ENCODE results near the gene FOXI1. TPM values are rescaled to one million over a fixed set of nuclear protein-coding genes. Genes with fewer than 3 reads are reported as not detected.

Gene FOXI1
- total RNA-seq, 1 donor from 2014 or later: not detected

DNA sequence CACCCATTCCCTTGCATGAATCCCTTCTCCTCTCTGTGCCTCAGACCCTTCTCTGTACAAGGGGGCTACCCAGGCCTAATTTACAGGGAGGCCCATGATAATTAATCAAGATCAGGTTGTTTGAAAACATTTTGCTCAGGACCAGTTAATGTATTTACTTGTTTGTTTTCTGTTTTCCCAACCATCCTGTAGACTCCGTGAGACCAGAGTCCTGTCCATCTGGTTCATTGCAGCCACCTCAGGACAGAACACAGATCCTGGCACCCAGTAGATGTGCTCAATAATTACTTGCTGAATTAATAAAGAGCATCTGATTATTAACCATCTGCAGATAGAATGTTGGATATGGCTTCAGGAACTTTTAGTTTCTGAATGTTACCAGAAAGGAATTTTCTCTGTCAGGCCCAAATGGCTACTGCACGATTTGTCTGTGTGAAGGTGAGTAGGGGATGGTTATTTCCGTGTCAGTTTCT, 27.3 kb downstream of the FOXI1 start:
- peaks cover 43% of the 10 kb centered on the region for H3K4me1 Mint-ChIP-seq (ENCODE audit: low read depth)
- no peak overlapping the region for H3K4me3 Mint-ChIP-seq (ENCODE audit: unreplicated experiment)
- no peaks in the 10 kb centered on the region for H3K27me3 Mint-ChIP-seq (ENCODE audit: low read depth)
- H3K27ac Mint-ChIP-seq (ENCODE audit: unreplicated experiment): peak overlapping the region; percentile 70
- DNase-seq (ENCODE audit: low spot score): no peak
- peaks cover 5% of the 10 kb centered on the region for H3K9me3 Mint-ChIP-seq (ENCODE audit: low read depth)
- H3K36me3 Mint-ChIP-seq (ENCODE audit: low read depth): peaks cover 2% of the 10 kb centered on the region
- TF ChIP-seq, protein P1, sequence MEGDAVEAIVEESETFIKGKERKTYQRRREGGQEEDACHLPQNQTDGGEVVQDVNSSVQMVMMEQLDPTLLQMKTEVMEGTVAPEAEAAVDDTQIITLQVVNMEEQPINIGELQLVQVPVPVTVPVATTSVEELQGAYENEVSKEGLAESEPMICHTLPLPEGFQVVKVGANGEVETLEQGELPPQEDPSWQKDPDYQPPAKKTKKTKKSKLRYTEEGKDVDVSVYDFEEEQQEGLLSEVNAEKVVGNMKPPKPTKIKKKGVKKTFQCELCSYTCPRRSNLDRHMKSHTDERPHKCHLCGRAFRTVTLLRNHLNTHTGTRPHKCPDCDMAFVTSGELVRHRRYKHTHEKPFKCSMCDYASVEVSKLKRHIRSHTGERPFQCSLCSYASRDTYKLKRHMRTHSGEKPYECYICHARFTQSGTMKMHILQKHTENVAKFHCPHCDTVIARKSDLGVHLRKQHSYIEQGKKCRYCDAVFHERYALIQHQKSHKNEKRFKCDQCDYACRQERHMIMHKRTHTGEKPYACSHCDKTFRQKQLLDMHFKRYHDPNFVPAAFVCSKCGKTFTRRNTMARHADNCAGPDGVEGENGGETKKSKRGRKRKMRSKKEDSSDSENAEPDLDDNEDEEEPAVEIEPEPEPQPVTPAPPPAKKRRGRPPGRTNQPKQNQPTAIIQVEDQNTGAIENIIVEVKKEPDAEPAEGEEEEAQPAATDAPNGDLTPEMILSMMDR (IDR thresholded peaks at IDR 0.05): no peak

DNA sequence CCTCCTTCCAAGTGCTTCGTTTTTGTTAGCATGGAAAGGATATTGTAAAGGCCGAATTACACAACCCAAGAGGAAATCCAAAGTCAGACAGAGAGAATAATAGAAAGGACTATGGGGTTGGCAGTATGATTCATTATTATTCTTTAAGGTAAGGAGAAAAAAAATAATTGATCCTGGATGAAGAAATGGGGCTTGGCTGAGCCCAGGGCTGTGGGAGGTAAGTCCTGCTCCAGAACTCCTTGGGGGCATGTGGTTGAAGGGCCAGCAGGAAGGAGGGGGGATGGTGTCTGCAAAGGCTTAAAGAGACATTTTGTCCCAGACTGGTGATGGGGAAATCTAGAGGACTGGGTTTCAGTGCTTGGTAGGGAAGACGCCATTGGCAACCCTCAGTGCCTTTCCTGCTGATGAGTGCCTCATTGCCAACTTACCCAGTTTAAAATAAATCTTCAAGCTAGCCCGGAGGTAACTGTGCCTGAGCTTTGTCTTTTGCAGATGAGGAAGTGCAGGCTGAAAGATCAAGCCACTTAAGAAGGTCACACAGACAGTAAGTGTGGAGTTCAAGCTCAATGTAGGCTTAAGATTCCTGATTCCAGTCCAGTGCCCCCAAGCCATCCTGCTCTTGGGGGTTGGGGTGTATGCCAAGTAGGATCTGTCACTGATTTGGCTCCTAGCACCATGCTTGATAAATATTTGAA, 30.2 kb downstream of the FOXI1 start:
- TF ChIP-seq, protein P1 (IDR thresholded peaks at IDR 0.05): no peak
- DNase-seq (ENCODE audit: low spot score): no peak
- H3K9me3 Mint-ChIP-seq (ENCODE audit: low read depth): no peaks in the 10 kb centered on the region
- peaks cover 43% of the 10 kb centered on the region for H3K4me1 Mint-ChIP-seq (ENCODE audit: low read depth)
- H3K27me3 Mint-ChIP-seq (ENCODE audit: low read depth): no peaks in the 10 kb centered on the region
- H3K27ac Mint-ChIP-seq (ENCODE audit: unreplicated experiment): no peak overlapping the region
- H3K36me3 Mint-ChIP-seq (ENCODE audit: low read depth): no peaks in the 10 kb centered on the region
- no peak overlapping the region for H3K4me3 Mint-ChIP-seq (ENCODE audit: unreplicated experiment)

DNA sequence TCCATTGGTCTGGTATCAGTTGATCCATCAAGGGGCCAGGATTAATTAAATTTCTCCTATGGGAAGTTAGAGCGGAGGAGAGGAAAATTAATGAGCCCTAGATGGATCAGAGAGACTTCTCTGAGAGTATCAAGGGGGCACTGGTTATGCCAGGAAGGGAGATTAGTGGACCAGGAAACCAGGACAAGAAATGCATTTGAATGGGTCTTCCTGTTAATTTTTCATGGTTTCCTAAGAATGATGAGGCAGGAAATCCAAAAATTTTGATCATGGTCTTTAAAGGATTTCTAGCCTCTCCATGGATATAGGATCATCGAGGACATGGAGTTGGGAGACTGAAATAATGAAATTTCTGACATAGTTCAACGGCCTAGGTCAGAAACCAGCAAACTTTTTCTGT, 30.8 kb downstream of the FOXI1 start:
- Mint-ChIP-seq H3K4me3 (ENCODE audit: unreplicated experiment) (no peak overlapping the region), H3K4me1 (ENCODE audit: low read depth) (peaks cover 47% of the 10 kb centered on the region), H3K27ac (ENCODE audit: unreplicated experiment) (no peak overlapping the region), H3K27me3 (ENCODE audit: low read depth) (no peaks in the 10 kb centered on the region), H3K36me3 (ENCODE audit: low read depth) (no peaks in the 10 kb centered on the region), H3K9me3 (ENCODE audit: low read depth) (no peaks in the 10 kb centered on the region)
- TF ChIP-seq, protein P1 (IDR thresholded peaks at IDR 0.05): no peak
- DNase-seq (ENCODE audit: low spot score): no peak

DNA sequence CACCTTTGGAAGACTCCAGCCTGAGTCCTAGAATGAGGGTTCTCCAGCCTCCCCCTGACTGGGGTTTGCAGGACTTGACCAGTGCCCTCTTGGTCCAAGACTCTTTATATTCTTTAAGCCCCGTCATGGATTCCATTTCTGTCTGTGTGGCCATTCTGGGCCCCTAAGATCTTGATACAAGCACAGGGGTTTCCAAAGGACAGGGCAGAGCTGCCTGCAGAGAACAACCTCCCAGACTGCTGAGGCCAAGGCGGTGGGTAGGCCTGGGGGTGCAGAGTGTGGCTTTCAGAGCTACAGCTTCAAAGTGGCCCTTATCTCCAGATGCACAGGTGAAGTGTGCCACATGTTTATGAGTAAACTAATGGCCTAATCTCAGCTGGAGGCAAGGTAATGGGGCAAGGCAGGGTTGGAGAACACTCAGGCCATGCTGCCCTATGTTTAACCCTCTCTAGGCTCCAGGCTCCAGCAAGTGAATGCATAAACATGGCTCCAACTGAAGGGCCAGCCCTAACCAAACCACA, 32.1 kb downstream of the FOXI1 start:
- Mint-ChIP-seq H3K4me1 (ENCODE audit: low read depth) (peaks cover 50% of the 10 kb centered on the region), H3K9me3 (ENCODE audit: low read depth) (no peaks in the 10 kb centered on the region), H3K36me3 (ENCODE audit: low read depth) (no peaks in the 10 kb centered on the region), H3K27ac (ENCODE audit: unreplicated experiment) (no peak overlapping the region), H3K4me3 (ENCODE audit: unreplicated experiment) (no peak overlapping the region), H3K27me3 (ENCODE audit: low read depth) (no peaks in the 10 kb centered on the region)
- TF ChIP-seq, protein P1 (IDR thresholded peaks at IDR 0.05): no peak
- no peak for DNase-seq (ENCODE audit: low spot score)

DNA sequence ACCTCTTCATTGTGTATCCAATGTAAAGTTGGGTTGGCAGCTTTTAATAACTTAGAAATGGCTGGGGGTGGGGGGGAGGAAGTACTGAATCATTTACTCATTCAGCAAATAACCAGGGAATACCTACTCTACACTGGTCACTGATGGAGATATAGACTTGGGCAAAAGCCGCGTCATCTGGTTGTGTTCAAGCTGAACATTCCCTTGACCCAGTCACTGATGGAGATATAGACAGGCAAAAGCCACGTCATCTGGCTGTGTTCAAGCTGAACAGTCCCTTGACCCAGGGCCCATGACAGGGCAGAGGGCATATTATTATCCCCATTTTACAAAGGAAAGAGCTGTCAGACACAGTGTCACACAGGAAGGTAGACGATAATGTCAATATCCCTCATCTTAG, 32.6 kb downstream of the FOXI1 start:
- peaks cover 49% of the 10 kb centered on the region for H3K4me1 Mint-ChIP-seq (ENCODE audit: low read depth)
- no peak overlapping the region for H3K4me3 Mint-ChIP-seq (ENCODE audit: unreplicated experiment)
- no peak for DNase-seq (ENCODE audit: low spot score)
- TF ChIP-seq, protein P1 (IDR thresholded peaks at IDR 0.05): no peak
- no peak overlapping the region for H3K27ac Mint-ChIP-seq (ENCODE audit: unreplicated experiment)
- no peaks in the 10 kb centered on the region for H3K27me3 Mint-ChIP-seq (ENCODE audit: low read depth)
- H3K9me3 Mint-ChIP-seq (ENCODE audit: low read depth): no peaks in the 10 kb centered on the region
- no peaks in the 10 kb centered on the region for H3K36me3 Mint-ChIP-seq (ENCODE audit: low read depth)
